Measurements from ENCODE around the gene MAP4K3. TPM values are rescaled to one million over a fixed set of nuclear protein-coding genes. Genes with fewer than 3 reads are reported as not detected.
A peak's percentile ranks its signal among the peaks of the same experiment; 100 is the strongest.

The MAP4K3 gene
- total RNA-seq, 4 donors from 2014 or later, result 23.0 to 52.1 (median 31.8) TPM

DNA sequence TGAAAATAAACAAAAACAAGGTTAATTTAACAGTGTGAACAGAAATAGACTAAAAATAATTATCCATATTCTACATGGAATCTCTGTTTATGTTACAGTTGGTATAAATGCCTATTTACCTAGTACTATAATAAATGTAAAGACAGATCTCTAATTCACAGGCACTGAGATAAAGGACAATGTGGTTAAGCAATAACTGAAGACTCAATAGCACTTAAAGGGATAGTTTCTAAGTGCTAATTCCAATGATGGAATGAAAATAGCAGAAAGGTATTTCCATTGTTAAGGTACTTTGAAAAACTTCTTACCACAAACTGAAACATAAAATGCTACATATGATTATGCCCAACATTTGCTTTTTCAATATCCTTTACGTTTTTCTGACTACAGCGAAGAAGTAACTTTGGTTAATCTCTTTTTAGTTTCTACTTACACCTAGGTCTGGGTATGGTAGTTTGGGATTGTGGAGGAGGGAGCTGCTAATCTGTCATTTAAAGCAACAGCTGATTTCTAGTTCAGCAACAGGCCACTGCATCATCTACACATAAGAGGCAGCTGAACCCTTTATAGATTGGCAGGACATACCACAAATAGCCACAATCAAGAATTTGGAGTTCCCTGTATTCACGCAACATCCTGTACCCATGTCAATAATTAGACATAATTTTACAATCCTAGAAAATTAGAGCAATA lies 27.2 kb downstream of the MAP4K3 start:
- in situ Hi-C loops (cut with MboI; ENCODE audit: low sequenced_read_pairs in 4 of 4), result no loop called here
- Histone ChIP-seq H3K9me3 (no peaks in the 10 kb centered on the region), H3K27me3 (no peaks in the 10 kb centered on the region), H3K36me3 (no peaks in the 10 kb centered on the region), H3K4me1 (peaks cover 88 to 91% of the 10 kb centered on the region in 2 donors), H3K27ac (peak overlapping the region; percentile 73 to 77 (median 77)), H3K4me3 (no peak overlapping the region)
- intact Hi-C loops (cut with DNase I; ENCODE audit: low total_unique reads), result no loop called here
- ATAC-seq (no peak), DNase-seq (no peak)
- TF ChIP-seq POLR2A (IDR thresholded peaks at IDR 0.05), result no peak
- TF ChIP-seq, protein P1, sequence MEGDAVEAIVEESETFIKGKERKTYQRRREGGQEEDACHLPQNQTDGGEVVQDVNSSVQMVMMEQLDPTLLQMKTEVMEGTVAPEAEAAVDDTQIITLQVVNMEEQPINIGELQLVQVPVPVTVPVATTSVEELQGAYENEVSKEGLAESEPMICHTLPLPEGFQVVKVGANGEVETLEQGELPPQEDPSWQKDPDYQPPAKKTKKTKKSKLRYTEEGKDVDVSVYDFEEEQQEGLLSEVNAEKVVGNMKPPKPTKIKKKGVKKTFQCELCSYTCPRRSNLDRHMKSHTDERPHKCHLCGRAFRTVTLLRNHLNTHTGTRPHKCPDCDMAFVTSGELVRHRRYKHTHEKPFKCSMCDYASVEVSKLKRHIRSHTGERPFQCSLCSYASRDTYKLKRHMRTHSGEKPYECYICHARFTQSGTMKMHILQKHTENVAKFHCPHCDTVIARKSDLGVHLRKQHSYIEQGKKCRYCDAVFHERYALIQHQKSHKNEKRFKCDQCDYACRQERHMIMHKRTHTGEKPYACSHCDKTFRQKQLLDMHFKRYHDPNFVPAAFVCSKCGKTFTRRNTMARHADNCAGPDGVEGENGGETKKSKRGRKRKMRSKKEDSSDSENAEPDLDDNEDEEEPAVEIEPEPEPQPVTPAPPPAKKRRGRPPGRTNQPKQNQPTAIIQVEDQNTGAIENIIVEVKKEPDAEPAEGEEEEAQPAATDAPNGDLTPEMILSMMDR (IDR thresholded peaks at IDR 0.05 in 4 of 5, conservative IDR thresholded peaks at IDR 0.05 in 1 of 5), result no peak

DNA sequence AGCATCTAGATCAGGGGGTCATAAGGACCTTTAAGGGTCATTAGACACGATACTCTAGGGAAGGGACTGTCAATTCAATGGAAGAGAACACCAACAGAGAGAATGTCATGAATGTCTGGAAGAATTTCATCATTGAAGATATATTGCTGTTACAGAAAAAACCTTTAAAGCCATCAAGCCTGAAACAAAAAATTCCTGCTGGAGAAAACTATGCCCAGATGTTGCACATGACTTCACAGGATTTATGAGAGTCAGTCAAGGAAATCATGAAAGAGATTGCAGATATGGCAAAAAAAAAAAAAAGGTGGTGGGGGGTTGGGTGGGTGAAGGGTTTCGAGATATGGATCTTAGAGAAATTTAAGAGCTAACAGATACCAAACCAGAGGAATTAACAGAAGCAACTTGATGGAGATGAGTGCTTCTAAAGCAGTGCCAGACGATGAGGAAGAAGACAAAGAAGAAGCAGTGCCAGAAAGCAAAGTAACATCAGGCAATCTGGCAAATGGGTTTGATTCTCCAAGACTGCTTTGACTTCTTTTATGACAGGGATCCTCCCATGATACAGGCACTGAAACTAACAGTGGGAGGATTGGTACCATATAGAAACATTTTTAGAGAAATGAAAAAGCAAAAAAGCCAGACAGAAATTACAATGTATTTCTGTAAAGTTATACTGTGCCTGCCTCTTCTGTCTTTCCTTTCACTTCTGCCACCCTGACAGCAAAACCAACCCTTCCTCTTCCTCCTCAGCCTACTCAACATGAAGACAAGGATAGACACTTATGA lies 28.5 kb downstream of the MAP4K3 start:
- H3K27me3 ChIP-seq, result no peaks in the 10 kb centered on the region
- no peaks in the 10 kb centered on the region for H3K9me3 ChIP-seq
- in situ Hi-C loops (cut with MboI; ENCODE audit: low sequenced_read_pairs in 4 of 4), result no loop called here
- H3K4me3 ChIP-seq, result no peak overlapping the region
- TF ChIP-seq, protein P1 (IDR thresholded peaks at IDR 0.05 in 4 of 5, conservative IDR thresholded peaks at IDR 0.05 in 1 of 5), result no peak
- no peak for TF ChIP-seq POLR2A (IDR thresholded peaks at IDR 0.05)
- no peaks in the 10 kb centered on the region for H3K36me3 ChIP-seq
- peaks cover 92 to 96% of the 10 kb centered on the region in 2 donors for H3K4me1 ChIP-seq
- ATAC-seq (no peak), DNase-seq (no peak)
- H3K27ac ChIP-seq, result peak overlapping the region; percentile 73 to 77 (median 77)
- intact Hi-C loops (cut with DNase I; ENCODE audit: low total_unique reads), result no loop called here

DNA sequence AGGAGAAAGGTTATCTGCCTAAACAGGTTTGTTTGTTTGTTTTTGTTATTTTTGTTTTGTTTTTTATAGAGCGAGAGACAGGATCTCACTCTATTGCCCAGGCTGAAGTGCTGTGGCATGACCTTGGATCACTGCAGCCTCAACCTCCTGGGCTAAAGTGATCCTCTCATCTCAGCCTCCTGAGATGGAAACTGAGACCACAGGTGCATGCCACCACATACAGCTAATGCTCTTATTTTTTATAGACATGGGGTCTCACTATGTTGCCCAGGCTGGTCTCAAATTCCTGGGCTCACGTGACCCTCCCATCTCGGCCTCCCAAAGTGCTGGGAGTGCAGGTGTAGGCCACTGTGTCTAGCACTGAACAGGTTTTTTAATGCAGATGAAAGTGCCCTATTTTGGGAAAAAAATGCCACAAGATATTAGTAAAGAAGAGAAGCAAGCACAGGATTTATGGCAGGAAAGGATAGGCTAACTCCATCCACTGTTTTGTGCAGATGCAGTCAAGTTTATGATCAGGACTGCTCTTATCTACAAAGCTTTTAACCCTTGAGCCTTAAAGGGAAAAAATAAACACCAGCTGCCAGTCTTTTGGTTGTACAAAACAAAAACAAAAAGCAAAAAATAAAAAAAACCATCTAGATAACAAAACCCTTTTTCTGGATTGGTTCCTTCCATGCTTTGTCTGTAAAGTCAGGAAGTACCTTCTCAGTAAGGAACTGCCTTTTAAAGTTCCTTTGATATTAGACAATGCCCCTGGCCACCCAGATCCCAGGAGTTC lies 29.4 kb downstream of the MAP4K3 start:
- ATAC-seq (no peak), DNase-seq (no peak)
- intact Hi-C loops (cut with DNase I; ENCODE audit: low total_unique reads), result no loop called here
- in situ Hi-C loops (cut with MboI; ENCODE audit: low sequenced_read_pairs in 4 of 4), result no loop called here
- H3K27me3 ChIP-seq, result no peaks in the 10 kb centered on the region
- no peak for TF ChIP-seq POLR2A (IDR thresholded peaks at IDR 0.05)
- TF ChIP-seq, protein P1 (IDR thresholded peaks at IDR 0.05 in 4 of 5, conservative IDR thresholded peaks at IDR 0.05 in 1 of 5), result no peak
- no peaks in the 10 kb centered on the region for H3K9me3 ChIP-seq
- no peaks in the 10 kb centered on the region for H3K36me3 ChIP-seq
- H3K4me3 ChIP-seq, result no peak overlapping the region
- H3K27ac ChIP-seq, result peak overlapping the region; percentile 42 to 77 (median 75)
- H3K4me1 ChIP-seq, result peaks cover 92 to 96% of the 10 kb centered on the region in 2 donors

GRCh38 chr2:39405364-39405763 lies 31.7 kb downstream of the MAP4K3 start:
- Histone ChIP-seq H3K27ac (peak overlapping the region in 3 of 4 donors; percentile 41 to 73 (median 63)), H3K27me3 (no peaks in the 10 kb centered on the region), H3K4me1 (peaks cover 92 to 96% of the 10 kb centered on the region in 2 donors), H3K36me3 (no peaks in the 10 kb centered on the region), H3K4me3 (no peak overlapping the region), H3K9me3 (no peaks in the 10 kb centered on the region)
- in situ Hi-C loops (cut with MboI; ENCODE audit: low sequenced_read_pairs in 4 of 4) (no loop called here), intact Hi-C loops (cut with DNase I; ENCODE audit: low total_unique reads) (no loop called here)
- no peak for TF ChIP-seq POLR2A (IDR thresholded peaks at IDR 0.05)
- TF ChIP-seq, protein P1 (IDR thresholded peaks at IDR 0.05 in 4 of 5, conservative IDR thresholded peaks at IDR 0.05 in 1 of 5), result no peak
- no peak for ATAC-seq
- DNase-seq, result no peak
